GM10847 (cell line): Measurements from ENCODE around the gene TSPAN9.

Experiments
- POLR2A ChIP-seq: IDR thresholded peaks from 2 replicates; pipeline ENCODE4 v1.6.1; 2011; ENCODE audit not compliant: insufficient read length; ENCODE audit errors: extremely low read depth

TSPAN9 gene

GRCh38 chr12:3207858-3208257 is 130.7 kb downstream of the TSPAN9 start:
- no peak for TF ChIP-seq POLR2A

DNA sequence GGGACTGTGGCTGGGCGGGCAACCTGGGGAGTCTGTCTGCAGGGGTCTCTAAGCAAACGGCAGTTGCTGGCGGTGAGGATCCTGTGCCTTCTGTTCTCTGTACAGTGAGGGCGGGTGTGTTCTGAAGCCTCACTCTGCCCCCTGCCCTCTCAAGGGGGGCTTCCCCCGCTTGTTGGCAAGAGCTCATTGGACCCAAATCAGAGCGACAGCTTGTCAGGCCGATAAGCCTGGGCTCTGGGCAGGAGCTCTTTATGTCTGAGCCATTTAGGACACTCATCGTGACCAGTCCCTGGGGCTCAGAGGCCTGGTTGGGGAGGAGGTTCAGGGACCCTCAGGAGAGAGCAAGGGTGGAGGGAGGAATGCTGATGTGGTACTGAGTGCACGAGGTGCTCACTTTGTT is 136.0 kb downstream of the TSPAN9 start:
- TF ChIP-seq POLR2A, result no peak

DNA sequence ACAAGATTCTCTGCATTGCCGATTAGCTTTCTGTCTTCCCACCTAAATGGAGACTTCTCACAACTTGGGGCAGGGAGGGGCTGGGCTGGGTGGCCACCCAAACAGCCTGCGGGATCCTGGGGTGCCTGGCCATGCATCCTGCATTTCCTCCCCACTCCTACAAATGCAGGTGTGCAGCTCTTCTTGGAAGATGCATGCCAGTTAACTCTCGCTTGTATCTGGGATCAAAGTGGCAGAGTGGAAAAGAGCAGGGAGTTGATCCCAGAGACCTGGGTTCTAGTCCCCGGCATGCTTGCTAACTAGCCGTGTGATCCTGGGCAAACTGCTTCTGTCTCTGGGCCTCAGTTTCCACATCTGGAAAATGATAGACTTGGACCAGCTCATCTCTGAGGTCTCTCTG is 136.6 kb downstream of the TSPAN9 start:
- no peak for TF ChIP-seq POLR2A

DNA sequence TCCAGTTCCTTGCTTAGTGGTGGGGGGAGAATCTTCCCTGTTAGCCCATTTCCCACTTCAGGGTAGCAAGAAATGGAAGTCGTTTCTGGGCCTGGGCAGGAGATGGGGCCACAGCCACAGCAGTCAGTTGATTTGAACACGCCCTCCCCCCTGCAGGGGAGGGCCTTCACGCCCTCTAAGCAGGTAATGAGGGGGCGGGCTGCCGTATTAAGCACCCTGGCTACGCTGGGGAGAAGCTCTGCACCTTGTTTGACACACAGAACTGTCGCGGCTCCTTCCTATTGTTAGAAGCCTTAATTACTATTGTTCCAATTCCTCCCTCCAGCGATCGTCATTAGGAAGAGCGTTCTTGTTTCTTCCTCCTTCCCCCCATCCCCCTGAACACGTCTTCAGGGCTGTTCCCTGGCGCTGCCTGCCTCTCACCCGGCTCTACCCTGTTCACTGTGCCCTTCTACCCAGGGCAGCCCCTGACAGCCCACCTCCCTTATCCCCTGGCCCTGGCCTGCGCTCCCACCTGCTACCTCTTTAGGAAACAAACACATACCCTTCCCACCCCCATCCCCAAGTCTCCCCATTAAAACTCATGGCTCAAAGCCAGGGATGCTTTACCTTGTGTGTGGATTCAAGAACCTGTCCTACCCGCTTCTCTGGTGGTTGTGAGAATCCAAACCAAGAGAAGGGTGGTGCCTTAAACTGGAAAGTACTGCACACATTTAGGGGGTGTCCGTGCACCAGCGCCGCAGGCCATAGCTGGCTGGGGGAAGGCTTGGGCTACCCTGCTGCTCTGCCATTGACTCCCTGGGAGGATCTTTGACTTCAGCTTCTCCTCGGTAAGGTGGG is 137.6 kb downstream of the TSPAN9 start:
- TF ChIP-seq POLR2A, result no peak

DNA sequence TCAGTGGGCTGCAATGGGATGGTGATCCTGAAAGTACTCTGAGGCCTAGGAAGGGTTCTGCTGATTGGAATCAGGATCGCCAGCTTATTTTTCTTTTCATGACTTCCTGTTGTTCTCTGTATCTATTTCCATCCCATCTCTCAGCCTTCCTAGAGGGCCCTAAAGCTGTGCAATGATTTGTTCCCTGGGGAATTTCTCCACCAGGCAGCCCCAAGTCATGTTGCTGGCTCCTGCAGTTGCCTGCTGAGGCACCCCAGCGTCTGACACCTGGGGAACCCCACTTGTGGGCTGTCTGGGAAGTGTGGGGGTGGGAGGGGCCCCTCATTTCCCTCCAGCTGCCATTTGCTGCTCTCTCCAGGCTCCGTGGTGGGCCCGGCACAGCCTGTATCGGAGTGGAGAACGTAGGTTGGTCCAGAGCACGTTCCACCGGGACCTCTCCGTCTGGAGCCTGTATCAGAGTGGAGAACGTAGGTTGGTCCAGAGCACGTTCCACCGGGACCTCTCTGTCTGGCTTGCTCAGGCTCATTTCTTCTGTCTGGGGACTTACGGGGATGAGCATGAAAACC is 138.3 kb downstream of the TSPAN9 start:
- TF ChIP-seq POLR2A, result no peak

DNA sequence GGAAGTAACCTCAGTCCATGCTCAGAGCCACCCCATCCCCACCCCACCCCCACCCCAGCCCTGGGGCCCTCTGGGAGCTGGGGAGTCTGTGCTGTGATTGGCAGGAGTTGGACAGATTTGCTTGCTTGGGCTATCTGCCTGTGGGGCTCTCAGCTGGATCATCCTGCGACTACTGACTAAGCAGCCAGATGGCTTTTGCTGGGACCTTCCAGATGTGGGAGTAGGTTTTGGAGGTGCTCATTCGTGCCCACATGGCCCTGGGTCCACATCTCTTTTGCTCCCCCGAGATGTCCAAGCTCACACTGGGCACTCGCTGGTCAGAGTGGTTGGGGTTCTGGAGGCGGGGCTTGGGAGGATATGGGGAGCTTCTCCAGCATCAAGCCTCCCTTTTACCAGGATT is 138.9 kb downstream of the TSPAN9 start:
- TF ChIP-seq POLR2A, result no peak

DNA sequence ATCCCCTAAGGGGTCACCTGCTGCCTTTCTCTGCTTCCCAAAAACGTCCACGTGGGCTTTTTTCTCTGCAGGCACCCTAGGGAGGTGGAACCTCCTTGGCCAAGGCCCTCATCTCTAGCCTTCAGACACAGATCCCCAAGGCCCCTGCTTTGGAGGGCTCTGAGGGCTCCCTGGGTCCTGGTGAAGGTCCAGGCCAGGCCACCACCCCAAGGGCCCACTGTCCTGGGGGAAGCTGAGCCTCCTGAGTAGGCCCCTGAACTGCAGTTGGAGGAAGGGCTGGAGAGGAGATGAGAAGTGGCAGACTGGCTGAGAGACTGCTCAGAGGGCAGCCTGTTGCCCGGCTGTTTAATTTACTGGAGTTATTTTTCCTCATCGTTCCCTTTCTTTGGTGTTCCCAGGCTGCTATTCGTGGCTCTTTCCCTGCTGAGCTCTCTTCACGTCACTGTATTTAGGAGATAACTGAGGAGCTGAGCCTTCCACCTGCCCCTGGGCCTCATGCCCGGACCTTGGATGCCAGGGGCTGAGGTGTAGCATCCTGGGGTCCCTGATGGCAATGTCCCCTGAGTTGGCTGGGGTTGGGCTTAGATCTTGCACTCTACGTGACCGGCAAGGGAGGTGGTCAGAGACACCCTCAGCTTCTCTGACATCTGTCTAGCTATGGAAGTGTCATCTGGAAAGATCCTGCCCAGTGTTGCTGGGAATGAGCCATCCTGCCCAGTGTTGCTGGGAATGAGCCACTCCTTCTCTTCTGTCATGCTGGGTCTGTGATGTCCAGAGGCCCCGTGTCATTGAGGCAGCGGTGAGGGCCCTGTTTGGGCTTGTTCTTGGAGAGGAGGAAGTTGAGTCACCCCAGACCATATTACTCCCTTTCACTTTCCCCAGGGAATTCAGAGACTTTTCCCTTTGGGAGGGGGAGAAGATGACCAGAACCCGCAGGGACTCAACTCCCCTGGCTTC is 139.8 kb downstream of the TSPAN9 start:
- no peak for TF ChIP-seq POLR2A

DNA sequence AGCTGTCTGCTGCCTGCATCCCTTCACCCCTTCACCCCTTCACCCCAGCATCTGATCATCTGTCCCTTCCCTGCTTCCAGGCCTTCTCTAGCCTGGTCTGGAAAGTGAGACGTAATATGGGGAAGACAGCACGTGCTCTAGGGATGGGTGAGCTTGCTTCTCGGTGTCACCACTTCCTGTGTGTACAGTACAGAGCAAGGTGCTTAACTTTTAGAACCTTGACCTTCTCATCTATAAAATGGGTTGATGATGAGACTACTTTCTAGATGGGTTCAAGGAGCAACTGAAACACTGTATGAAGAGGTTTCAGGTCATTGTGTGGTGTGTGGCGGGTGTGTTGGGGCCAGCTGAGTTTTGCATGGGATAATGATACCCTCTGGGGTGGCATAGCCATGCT is 140.5 kb downstream of the TSPAN9 start:
- no peak for TF ChIP-seq POLR2A

- TF ChIP-seq POLR2A, result no peak
Measured at GRCh38 chr12:3218228-3219171, 141.3 kb downstream of the TSPAN9 start.

DNA sequence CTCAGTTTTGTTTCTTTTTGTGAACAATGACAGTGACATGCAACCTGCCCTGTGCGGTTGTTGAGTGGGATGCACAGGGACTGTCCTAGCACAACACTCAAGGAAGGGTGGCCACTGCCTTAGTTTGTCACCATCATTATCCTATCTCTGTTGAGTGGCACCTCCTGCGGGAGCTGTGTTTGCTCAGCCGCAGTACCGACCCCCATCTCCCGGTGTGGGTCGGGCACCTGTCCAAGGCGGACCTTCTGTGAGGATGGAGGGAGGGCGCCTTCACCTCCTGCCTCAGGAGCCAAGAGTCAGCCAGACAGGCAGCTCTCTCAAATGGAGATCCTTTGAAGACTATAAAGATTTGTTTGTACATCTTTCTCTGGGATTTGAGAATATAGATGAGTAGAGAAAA is 142.1 kb downstream of the TSPAN9 start:
- no peak for TF ChIP-seq POLR2A

DNA sequence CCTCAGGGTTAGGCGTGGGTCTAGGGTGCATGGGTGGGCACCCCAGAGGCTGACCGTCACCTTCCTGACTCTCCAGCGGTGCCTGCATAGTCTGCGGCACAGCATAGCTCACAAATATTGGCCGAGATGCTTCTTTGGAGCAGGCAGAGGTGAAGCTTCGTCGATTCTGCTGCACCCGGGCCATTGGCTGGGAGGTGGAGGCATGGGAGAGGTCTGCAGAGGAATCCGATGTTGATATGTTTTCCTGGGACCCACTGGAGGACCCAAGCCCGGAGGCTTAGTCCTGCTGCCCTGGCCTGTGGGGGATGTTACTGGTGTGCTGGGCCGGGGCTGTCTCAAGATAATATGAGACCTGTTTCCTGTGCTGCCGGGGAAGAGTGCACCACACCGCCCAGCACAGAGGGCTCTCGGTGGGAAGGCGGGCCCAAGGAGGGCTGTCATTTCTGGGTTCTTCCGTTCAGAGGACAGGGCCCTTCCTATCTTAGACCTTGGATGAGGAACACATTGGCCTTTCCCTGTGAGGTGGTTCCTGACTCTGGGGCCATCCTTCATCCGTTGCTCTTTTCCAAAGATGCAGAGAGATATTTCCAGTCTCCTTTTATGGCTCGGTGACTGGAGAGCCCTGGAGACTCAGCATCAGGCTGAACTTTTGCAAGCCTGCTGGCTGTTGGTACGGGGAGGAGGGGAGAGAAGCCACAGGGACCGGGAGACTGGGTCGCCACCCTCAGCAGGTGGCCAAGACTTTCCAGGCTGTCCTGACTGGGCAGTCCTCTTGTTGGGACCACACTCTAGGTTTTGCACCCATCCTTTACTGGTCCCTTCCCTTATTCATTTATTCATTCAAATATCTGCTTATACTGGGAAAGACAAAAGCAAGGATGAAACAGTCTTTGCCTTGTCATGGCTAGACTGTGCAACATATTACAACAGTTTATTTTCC is 143.5 kb downstream of the TSPAN9 start:
- TF ChIP-seq POLR2A, result no peak

- TF ChIP-seq POLR2A, result no peak
Measured at GRCh38 chr12:3222306-3222705, 145.1 kb downstream of the TSPAN9 start.

DNA sequence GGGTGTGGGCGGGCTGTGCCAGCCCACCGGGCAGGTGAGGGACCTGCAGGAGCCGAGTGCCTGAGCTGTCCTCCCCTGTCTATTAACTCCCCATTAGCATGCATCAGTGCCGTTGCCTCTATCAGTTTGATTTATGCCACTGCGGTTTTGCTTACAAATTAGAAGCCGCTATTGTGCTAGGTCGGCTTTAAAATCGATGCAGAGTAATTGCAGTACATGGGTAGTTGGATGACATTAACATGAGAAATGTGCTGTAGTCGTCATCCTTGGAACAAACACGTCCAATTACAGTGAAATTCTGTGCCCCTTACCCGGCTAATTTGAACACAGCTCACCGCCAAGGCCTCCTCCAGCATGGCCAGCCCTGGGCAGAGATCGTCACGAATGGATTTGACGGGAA is 145.8 kb downstream of the TSPAN9 start:
- no peak for TF ChIP-seq POLR2A

GRCh38 chr12:3223601-3224529 is 146.7 kb downstream of the TSPAN9 start:
- no peak for TF ChIP-seq POLR2A
